Activated CD4-positive, CD25-positive, alpha-beta regulatory T cell treated with anti-CD3 and anti-CD28 coated beads, Interleukin-2, amount 50 U/mL, for 24 hours (primary cell): Measurements from ENCODE around the gene PIEZO2.

Experiments used
- ATAC-seq, 2 donors: fragments of 150-1000 bp; cut with Tn5 transposase; one replicate each; pipeline ENCODE4 v1.10.0; 2021; ENCODE audit warnings: mild to moderate bottlenecking in 1 of 2, moderate library complexity in 1 of 2

Gene PIEZO2

DNA sequence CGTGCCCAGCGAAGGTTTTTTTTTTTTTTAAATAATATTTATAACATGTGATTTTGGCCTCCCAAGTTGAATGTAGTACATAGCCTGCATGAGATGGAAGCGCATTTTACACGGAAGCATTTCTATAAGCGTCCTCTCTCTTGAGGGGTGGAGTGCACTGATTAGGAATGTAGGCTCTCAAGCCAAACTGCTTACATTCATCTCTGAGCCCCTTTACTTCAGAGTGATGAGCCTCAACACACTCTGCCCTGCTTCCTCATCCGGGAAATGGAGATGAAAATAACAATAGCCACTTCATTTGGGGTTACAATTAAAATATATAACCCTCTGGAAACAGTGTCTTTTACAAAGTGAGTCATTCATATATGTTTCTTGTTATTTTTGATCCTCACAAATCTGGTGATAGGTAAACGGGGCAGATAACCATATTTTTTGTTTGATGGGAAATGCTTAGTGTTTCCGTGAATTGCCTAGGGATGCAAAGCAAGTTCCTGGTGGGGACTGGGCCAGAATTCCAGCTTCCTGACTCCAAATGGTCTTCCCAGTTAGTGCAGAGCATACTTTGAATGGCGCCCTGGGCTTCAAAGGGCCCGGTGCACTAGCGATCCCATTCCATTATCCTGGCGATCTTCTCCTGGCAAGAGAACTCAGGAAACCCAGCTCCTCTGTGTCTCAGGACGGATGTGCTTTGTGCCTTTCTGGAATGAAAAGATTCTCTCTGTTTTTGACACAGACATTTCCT lies 124.3 kb downstream of the PIEZO2 start:
- ATAC-seq, result no peak

DNA sequence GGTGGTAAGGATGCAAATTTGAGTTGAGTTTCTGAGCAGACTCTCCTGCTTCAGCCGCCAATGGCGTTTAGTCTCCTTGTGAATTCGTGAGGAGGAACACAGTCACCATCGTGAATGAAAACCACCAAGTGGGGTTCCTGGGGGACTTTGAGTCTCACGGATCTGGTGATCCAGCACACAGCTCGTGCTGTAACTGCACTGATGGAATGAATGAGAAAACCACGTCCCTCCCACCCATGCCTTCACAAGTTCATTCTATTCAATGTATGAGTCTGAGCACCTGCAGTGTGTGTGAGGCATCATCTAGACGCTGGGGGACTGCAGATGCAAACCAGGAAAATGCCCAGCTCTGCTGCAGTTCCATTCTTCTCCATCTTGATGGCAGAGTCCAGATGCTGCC lies 127.9 kb downstream of the PIEZO2 start:
- ATAC-seq, result no peak

DNA sequence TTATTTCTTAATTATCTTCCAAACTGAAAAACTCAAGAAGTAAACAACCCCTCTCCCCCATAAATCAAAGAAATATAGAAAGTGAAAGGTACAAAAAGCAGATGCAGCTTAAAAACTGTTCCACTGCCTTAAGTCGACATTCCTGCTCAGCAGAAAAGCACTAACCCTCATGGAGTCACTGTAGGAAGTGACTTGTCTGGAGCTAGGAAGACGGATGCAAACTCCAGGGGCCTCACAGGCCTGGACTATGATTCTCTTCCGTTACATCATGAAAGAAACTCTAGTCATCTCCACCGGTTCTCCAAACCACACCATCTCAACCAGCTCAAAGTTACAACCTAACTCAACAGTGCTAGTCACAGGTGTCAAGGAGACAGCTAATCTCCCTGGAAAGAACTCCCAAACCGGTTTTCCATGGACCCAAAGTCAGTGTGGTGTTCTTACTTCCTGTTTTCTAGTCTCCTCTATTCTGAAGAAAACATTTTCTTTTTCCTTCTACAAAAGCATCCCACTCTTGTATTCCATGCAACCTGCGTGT lies 128.4 kb downstream of the PIEZO2 start:
- ATAC-seq, result no peak

DNA sequence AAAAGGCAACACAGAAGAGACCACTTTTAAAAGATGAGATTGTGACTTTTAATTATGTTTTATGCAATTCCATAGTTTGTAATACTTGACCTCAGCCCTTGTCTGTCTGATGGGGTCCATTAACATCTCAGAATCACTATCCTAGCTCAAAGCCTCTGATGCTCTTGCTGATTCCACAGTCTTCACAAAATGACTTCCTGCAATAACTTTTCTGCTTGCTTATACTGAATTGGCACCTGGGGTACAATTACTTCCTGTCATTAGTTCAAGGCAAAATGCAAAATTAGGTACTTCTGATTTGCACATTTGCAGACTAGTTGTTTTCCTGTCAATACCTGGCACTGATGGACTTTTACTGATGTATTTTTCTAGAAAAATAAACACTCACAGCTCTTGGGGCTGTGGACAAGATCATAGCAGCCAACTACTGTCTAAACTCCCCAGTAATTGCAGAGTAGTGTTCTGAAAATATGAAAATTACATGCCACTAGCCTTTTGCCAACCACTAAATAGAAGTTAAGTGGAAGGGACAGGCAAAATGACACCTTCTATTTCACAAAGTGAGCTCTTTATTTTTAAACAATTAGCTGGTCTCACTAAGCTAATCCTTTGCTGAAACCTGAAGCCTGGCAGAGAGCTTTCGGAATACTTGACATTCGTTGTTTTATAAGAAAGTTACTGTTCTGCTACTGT lies 129.1 kb downstream of the PIEZO2 start:
- ATAC-seq, result no peak

DNA sequence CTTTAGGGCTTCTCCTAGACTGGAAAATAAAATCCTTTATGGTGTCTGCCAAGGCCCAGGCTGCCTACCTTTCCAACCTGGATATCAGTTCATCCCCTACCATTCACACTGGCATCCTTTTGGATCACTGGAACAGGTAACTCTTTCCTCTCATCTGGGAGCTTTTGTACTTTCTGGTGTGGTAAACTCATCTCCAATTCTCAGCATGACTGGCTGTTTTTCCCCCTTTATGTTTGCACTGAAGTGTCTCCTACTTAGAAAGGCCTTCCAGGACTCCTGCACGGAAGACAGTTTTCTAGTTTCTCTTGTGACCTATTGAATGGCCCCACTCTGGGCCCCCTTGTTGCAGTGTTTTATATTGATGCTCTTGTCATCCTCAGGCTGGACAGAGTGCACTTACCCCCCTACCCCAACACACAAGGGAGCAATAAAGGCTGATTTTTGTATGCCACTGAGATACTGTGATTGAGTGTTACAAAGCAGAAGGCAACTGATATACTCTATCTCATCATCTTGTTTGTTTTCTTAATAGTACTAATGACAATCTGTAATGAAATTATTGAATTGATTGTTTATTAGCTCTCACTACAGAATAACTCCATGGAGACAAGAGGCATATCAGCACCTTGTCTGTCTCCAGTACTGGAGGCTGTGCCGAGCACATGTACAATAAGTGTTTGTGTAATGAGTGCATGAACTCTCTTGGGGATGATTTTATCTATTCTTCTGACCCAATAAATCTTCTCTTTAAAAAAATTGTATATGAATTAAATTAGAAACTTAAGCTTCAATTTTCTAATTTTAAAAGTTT lies 129.9 kb downstream of the PIEZO2 start:
- no peak for ATAC-seq

DNA sequence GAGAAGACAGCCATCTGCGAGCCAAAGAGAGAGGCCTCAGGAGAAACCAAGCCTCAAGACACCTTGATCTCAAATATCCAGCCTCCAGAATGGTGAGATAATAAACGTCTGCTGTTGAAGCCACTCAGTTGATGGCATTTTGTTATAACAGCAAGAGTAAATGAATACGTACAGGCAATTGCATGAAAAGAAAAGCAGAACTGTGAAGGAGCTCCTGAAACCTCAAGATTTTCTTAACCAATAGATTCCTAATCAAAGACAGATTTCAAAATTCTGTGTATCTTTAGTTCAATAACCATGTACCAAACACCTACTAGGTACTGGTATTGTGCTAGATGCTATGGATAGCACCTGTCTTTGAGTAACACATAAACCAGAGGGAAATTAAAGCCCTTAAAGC lies 139.5 kb downstream of the PIEZO2 start:
- ATAC-seq, result no peak

DNA sequence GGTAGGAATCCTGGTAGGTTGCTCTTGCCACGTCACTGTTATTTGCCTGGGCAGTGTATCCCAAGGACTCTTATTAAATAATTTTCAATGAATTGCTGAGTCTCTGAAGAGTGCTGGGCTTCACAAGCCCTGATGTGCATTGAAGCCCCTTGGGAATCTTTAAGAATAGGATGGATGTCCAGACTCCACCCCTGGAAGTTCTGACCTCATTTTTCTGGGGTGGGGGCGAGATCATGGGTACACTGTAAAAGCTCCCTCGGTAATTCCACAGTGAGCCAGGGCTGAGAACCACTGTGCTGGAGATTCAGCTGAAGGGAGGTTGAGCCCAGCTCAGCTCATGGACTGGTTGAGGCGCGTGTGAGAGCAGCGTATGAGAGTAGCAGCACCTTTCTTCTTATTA lies 140.2 kb downstream of the PIEZO2 start:
- no peak for ATAC-seq

DNA sequence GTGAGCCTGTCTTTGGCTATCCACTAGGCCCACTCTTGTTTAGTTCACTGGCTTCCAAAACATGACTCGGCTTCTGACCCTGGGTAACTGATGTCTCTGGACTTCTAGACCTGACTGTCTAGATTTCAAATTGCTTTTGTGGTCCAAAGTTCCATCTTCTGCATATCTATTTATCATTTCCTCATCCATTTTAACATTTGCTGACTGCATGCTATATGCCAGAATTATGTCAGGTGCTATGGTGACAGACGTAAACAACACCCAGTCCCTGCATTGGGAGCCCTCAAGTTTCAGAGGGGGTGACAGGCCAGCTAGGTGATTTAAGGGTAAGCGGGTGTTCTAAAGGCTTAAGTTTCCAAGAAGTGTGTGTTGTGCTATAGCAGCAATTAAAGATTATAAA lies 140.9 kb downstream of the PIEZO2 start:
- ATAC-seq, result no peak

DNA sequence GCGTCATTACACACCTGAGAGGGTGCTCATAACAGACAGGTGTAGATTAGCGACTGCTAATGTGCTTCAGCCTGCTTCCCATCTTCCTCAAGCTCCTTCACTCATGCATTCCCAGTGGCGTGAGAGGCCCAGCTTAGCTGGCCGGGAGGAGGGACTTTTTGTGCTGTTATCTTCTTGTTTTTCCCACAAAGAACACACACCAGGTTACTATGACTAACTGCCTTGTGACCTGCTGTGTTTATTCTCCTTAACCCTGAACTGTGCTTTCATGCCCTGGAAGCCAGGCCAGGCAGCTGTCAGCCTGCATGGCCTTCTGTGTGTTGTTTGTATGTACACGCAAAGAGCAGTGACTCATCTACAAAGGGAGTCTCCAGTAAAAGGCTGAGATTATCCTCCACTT lies 143.8 kb downstream of the PIEZO2 start:
- no peak for ATAC-seq

DNA sequence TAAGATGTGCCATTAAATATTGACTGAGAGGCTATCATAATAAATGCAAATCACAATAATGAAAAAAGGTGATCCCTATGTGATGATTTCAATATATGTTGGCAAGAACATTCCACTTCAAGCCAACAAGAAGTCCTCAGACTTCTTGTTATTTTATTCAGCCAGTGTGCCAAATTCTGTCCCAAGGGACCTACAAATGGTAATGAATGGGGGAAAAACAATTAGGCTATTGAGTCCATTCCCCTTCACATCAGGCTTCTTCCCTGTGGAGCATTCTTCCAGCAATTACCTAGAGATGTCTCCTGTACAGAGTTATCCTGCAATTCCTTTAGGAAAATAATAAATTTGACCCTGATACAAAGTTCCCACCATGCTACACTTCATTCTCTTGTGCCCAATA lies 144.4 kb downstream of the PIEZO2 start:
- no peak for ATAC-seq

DNA sequence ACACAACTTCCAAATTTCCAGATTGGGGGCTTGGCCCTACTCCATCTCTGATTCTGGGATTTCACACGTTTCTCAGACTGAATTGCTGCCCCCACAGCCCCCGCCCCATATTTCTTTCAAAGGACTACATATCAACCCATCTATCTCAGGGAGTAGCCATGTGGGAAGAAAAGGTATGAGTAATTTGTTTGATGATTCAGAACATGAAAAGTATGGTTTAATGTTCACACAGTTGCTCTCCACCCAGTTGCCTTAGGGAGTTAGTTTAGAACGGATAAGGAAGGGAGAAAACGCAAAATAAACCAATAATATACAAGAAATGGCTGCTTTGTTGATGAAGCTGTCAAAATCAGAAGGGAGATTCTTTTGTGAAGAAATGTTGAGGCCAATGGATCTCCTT lies 145.1 kb downstream of the PIEZO2 start:
- no peak for ATAC-seq

DNA sequence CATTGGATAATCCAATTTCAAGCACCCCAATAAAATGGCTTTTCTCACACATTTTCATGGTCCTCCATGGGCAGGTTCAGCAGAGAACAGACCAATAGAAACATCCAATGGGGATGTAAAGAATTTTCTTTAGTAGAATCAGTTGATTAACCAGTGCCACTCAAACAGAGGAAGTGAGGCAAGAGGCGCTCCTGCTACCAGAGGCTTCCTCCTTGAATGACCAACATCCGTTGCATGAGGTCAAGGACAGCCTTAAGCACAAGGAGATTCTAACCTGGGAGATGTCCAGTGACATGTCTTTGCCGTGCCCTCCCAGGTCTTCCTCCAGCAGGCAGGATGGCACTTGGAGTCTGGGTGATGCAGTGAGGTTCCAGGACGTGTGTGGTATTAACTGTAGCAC lies 146.6 kb downstream of the PIEZO2 start:
- ATAC-seq, result no peak

DNA sequence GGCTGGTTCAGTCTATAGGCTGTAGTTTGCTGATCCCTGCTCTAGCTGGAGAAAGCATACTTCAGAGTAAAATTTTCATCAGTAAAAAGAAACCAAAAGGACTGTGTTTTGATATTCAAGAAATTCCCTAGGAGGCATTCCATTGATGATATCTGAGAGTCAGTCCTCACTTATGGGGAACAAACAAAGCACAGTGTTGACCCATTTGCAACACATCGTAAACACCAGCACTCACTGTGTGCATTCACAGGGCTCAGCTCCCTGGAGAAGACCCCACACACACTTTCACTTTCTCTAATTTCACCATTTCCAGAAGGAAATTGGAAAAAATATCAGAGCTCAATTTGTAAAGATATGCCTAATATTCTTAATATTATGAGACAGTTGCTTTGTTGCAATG lies 147.1 kb downstream of the PIEZO2 start:
- ATAC-seq, result no peak

DNA sequence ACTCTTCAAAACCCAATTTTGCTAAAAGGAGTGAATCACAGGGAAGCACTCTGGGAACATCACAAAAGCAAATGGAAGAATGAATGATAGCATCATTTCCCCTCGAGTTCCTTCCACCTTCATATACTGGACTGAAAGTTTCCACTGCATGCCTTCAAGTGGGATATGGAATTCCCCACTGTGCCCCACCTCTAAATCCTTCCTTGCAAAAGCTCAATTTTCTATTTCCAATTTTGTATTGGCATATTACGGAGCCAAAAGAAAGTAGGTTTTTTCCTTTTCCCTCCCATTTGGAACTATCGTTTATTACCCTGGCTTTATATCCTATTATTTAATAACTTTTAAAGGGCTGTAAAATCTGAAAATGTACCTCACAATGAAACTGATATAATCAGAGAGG lies 149.3 kb downstream of the PIEZO2 start:
- no peak for ATAC-seq

DNA sequence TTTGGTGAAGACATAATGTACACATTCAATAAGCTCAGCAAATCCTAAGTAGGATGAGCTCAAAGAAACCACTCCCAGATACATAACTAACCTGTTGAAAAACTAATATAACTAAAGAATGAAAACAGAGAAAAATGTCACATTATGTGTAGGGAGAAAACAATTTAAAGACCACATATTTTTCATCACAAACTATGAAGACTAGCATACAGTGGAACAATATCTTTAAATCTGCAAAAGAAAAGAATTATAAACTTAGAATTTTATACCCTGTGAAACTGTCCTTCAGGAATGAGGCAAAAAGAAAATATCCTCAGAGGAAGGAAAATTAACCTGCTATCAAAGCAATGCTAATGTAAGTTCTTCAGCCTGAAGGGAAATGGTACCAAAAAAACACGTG lies 151.5 kb downstream of the PIEZO2 start:
- ATAC-seq, result no peak

DNA sequence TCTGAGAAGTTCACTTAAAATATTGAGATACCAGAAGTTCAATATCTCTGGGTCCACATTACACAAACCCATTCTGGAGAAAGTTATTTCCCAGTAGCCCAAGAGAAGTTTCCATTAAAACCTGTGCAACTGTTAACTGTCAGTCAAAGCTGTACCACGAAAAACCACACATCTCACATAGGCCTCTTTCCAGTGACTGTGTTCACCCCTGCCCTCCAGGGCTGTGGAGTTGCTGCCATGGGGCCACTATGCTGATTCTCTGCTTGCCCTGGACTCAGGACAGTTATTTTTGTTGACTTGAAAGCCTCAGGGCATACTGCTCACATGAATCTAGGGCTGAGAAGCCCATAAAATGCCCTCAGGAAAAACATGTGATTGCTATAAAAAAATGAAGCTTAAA lies 153.8 kb downstream of the PIEZO2 start:
- no peak for ATAC-seq

DNA sequence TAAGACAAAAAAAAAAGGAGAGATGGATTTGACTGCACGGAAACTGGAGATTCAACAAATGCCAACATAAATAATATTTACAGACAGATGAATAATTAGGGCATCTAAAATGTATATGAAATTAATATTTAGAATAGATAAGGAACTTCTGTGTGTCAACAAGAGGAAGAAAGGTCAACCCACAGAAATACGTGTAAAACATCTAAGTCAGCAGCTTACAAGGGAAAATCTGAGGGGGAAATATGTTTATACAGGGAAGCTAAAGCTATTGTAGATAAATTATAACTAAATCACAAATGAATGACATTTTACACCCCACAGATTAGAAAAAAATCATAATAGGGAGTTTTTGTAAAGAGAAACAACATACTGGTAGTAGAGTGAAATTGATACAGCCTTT lies 159.9 kb downstream of the PIEZO2 start:
- no peak for ATAC-seq

DNA sequence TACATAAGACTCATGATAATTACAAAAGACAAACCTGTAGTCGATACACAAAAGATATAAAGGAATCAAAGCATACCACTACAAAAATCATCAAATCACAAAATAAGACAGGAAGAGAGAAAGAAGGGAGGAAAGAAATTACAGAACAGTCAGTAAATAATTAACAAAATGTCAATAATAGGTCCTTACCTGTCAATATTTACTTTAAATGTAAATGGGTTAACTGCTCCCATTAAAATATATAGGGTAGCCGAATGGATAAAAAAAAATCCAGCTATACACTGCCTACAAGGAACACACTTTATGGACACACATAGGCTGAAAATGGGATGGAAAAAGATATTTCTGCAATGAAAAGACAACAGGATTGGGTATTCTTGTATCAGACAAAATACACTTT lies 163.7 kb downstream of the PIEZO2 start:
- no peak for ATAC-seq

DNA sequence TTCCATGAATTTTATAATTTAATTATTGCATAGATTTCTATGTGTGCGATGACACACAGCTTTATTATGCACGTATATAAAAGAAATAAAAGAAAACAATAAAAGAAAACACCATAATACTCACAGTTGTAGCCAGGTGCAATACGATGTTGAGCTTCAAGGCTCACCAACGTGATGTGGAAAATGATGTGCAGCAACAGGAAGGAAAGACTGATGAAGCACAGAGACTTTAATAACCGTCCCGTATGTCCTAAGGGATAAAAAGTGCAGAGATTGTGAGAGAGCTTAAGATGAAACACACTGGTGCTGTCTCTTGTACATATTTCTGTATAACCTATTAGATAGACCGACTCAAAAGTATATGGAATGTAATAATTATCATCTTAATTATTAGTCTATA lies 170.0 kb downstream of the PIEZO2 start:
- no peak for ATAC-seq

DNA sequence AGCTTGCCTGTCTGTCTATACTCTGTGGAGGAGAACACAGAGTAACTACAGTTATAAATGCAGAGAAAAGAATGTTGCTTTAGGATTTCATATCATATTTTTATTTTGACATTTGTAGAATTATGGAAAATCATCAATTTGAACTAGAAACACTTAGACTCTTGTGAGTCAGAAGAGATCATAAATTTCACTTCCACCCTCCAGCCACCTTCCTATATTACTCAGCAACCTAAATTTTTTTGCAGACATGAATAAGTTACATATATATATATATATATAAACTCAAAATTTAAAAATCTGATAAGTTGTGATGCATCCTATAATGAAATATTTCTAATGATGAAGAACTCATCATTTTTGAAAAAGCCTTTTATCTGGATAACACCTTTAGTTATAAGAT lies 172.3 kb downstream of the PIEZO2 start:
- no peak for ATAC-seq

DNA sequence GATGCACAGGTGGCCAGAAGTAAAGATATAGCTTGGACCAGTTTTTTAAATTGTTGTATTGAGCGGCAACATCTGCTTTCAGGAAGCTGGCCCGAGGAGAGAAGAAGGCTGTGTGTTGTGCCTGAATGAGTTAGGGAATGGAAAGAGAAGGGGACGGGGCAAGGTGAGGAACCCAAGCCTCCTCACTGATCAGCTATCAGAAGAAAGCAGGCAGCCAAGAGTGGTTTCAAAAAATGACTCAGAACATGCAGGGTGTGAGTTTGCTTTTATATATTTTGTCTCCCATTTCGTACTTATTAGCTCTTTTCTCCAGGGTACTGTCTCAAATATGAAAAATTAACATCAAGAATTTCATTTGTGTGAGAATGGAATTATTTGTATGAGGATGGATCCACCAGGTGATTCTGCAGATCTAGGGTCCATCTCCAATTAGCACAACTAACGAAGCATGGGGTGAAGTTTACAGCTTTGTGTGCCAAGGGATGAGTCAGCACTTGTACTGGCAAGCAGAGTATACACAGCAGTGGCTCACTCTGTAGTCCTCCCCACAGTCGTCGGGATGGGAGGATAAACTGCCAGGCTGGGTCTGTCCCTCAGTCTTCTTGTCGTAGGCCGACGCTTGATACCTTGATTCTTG lies 175.7 kb downstream of the PIEZO2 start:
- no peak for ATAC-seq

DNA sequence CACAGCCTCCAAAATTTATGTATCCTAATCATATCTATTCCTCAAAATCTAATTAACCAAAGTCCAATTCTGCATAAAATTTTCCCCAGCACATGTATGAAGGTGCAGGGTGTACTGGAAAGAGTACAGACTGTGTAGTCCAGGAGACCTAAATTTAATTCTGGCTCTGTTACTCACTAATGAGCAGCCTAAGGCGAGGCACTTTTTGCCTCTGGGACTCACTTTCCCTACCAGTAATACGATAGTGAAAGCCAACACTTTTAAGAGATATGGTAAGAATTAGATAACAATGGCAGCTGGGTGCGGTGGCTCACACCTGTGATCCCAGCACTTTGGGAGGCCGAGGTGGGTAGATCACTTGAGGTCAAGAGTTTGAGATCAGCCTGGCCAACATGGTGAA lies 177.7 kb downstream of the PIEZO2 start:
- ATAC-seq, result no peak

DNA sequence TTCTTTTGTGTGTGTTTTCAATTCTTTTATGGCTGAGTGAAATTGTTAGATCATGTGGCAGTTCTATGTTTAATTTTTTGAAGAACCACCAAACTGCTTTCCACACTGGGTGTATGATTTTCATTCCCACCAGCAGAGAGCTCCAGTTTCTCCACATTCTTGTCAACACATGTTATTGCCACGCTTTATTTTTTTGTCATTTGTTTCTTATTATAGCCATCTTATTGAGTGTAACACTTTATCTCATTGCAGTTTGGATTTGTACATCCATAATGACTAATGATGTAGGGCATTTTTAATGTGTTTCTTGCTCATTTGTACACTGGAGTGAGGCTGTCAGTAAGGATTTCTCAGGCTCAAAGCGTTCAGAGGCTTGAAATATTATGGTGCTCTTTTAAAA lies 184.2 kb downstream of the PIEZO2 start:
- no peak for ATAC-seq
